HG03108 (cell line): ENCODE data around the gene CDH23.

Experiments used
- ATAC-seq: cut with Tn5 transposase; IDR thresholded peaks from one replicate; pipeline ENCODE4 v1.9.1; 2021; ENCODE audit warnings: moderate library complexity; ENCODE audit not compliant: unreplicated experiment

The CDH23 gene

GRCh38 chr10:71648254-71648932, 251.7 kb downstream of the CDH23 start:
- ATAC-seq, result no peak

GRCh38 chr10:71648933-71649320, 252.2 kb downstream of the CDH23 start:
- ATAC-seq, result no peak

- no peak for ATAC-seq
Measured at GRCh38 chr10:71649631-71650030, 252.9 kb downstream of the CDH23 start.

DNA sequence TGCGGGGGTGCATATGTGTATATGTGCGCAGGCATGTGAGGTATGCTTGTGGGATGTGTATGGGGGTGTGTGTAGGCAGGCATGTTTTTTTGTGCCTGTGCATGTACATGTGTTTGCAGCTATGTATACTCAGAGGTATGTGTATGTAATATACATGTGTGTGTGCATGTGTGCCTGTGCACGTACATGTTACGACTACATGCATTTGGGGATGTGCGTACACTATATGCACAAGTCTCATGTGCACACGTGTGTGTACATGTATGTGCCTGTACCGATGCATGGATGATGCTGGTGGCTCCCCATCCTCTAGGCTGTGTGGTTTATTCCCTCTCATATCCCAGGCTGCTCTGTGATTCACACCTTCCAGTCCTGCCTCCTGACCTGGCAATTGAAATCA, 253.7 kb downstream of the CDH23 start:
- no peak for ATAC-seq

GRCh38 chr10:71651428-71651827, 254.7 kb downstream of the CDH23 start:
- ATAC-seq, result no peak

DNA sequence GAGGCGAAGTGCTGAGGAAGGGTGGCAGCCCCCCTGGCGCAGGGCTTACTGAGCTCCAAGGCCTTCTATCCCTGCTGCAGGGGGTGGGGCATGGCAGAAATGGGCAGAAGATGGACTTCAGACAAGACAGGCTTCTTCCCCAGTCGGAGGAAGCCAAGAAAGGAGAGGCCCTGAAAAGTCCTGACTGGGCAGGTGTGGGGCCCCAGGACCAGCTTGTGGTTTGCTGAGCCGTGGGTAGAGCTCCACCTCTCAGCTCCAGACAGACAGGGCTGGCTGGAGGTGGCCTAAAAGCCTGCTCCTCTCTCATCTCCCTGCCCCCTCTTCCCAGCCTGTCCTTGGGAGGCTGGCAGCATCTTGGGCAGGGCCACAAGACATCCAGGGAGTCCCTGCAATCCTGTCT, 255.2 kb downstream of the CDH23 start:
- ATAC-seq, result no peak

DNA sequence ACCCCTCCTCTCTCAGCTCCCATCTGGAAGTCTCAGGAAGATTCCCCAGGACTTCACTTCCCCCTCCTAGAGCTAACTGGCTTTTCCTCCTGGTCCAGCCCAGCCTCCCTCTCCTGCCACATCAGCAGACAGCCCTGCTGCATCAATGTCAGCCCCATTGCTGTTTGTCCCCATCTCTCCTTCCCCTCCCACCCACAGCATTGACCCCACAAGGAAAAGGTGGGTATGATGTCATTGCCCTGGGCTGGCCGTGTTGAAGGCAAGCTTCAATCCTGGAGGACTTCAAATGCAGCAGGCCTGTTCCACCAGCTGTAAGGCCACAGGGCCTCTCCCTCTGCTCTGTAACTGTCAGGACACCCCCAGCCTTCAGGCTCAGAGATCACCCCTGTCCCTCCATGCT, 256.3 kb downstream of the CDH23 start:
- ATAC-seq, result no peak

DNA sequence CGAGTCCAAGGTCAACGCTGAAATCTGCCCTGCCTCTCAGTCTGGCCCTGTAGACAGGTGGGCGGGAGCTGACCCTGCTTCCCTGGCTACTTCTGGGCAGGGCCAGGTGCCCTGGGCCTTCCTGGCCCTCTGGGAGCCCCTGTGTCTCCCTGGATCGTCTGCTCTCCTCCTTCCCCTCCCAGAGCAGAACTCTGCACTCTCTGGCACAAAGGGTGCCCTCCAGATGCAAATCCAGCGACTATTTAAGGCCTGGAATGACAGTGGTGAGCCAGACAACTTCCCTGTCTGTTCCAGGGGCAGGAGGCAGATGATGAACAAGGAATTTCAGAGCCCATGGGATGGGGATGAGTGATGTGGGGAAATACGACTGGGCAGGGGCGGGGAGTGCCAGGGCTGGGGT, 259.5 kb downstream of the CDH23 start:
- ATAC-seq, result no peak

DNA sequence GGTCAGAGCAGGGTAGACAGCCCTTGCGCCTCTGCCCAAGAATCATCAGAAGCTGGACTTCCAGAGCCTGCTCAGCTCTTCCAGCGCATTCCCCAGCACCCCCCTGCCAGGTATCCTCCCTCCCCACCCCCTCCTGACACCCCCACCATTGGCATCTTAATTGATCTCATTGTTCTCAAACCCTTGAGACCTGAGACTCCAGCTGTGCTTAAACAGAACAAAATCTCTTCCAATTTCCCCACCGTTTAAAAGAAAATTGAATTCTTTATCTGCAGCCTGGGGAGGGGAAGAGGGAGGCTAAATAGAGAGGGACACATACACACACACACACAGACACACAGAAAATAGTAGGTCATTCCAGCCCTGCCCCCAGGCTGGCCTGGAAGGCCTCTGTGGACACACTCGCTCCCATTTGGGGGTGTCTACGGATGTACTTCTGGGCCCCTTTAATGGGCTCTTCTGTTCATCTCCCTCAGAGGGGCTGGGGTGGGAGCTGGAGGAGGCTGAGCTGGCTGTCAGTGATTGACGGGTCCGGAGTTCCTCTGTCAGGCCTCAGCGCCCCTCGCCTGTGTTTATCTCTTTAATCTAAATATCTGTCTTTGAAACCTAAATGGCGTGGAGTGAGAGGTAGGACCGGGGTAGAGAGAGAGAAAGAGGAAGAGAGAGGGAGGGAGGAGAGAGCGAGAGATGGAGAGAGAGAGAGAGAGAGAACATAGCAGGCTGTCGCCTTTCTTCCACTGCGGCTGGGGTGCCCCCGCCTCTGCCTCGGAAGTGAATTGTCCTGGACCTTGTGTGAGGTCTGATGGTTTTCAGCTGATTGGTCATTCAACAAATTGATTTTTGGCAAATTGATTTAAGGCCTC, 261.1 kb downstream of the CDH23 start:
- ATAC-seq, result no peak

DNA sequence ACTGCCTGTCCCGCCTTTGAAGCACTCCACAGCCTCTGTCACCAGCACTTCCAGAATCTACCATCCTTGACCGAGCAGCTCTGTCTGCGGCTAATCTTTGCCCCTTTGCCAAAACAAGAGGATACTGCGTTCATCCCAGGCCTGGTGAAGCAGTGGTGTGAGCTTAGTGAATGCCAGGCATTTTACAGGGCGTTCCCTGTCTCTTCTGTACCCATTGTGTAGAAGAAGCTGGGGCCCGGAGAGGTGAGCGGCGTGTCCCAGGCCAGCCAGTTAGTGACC, 261.7 kb downstream of the CDH23 start:
- ATAC-seq, result no peak

- no peak for ATAC-seq
Measured at GRCh38 chr10:71659111-71659634, 262.5 kb downstream of the CDH23 start.

GRCh38 chr10:71659737-71660136, 263.0 kb downstream of the CDH23 start:
- ATAC-seq, result no peak

GRCh38 chr10:71660313-71660712, 263.6 kb downstream of the CDH23 start:
- no peak for ATAC-seq

GRCh38 chr10:71661060-71661622, 264.4 kb downstream of the CDH23 start:
- ATAC-seq, result no peak

GRCh38 chr10:71661779-71662336, 265.1 kb downstream of the CDH23 start:
- ATAC-seq, result no peak

DNA sequence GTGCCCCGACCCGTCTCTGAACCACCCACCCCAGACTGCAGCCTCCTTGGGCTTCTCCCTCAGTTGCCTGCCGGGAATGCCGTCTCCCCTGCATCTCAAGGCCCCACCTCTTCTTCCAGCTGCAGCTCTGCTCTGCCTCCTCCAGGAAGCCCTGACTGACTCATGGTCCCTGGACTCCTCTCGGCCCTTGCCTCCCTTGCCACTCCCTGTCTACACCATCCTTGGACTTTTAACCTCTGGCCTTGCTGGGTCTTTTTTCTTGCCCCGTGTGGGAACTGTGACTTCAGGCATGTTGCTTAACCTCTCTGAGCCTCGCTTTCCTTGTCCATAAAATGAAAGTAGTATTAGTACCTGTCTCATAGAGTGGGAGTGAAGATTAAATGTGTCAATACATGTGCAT, 266.6 kb downstream of the CDH23 start:
- no peak for ATAC-seq

- ATAC-seq, result no peak
Measured at GRCh38 chr10:71664585-71664984, 267.9 kb downstream of the CDH23 start.

DNA sequence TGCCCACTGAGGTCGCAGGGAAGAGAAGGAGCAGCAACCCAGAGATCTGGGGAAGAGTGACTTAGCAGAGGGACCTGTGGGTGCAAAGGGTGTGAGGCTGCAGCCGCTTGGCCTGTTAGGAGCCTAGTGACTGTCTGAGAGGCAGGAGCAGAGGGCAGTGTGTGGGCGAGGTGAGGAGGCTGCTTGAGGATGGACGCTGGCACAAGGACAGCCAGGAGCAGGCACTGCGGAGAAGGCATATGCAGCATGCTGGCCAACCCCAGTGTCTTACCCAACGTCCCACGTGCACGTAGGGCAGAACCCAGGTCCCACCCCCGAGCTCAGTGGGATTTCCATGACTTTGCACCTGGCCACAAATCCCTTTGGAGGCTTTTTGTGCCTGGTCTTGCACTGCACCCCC, 268.7 kb downstream of the CDH23 start:
- no peak for ATAC-seq

- ATAC-seq, result no peak
Measured at GRCh38 chr10:71666639-71667386, 270.1 kb downstream of the CDH23 start.

- ATAC-seq, result no peak
Measured at GRCh38 chr10:71667387-71667752, 270.6 kb downstream of the CDH23 start.
